ENCODE measurements around the gene MAMSTR.

Gene MAMSTR

DNA sequence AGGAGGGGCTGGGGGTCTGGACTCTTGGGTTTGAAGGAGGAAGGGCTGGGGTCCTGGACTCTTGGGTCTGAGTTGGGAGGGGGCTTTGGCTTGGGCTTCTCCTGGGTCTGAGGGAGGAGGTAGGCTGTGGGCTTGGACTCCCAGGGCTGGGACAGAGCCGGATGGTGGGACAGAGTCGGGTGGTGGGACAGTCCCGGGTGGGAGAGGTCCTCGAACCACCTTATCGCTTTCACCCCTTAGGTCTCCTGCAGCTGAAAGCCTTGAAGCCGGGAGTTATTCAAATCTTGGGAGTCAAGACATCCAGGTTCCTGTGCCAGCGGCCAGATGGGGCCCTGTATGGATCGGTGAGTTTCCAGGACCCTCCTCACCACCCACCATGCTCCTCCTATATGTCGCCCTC lies 37.2 kb upstream of the MAMSTR start:
- TF ChIP-seq, protein P1, sequence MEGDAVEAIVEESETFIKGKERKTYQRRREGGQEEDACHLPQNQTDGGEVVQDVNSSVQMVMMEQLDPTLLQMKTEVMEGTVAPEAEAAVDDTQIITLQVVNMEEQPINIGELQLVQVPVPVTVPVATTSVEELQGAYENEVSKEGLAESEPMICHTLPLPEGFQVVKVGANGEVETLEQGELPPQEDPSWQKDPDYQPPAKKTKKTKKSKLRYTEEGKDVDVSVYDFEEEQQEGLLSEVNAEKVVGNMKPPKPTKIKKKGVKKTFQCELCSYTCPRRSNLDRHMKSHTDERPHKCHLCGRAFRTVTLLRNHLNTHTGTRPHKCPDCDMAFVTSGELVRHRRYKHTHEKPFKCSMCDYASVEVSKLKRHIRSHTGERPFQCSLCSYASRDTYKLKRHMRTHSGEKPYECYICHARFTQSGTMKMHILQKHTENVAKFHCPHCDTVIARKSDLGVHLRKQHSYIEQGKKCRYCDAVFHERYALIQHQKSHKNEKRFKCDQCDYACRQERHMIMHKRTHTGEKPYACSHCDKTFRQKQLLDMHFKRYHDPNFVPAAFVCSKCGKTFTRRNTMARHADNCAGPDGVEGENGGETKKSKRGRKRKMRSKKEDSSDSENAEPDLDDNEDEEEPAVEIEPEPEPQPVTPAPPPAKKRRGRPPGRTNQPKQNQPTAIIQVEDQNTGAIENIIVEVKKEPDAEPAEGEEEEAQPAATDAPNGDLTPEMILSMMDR (IDR thresholded peaks at IDR 0.05; ENCODE audit: low read depth, low read length, missing control alignments) = no peak
- DNase-seq (ENCODE audit: low read depth) = no peak
- in situ Hi-C loops (cut with HindIII; ENCODE audit: low sequenced_read_pairs) = no loop called here
- H3K4me3 ChIP-seq (ENCODE audit: low read depth, low read length) = no peak overlapping the region

DNA sequence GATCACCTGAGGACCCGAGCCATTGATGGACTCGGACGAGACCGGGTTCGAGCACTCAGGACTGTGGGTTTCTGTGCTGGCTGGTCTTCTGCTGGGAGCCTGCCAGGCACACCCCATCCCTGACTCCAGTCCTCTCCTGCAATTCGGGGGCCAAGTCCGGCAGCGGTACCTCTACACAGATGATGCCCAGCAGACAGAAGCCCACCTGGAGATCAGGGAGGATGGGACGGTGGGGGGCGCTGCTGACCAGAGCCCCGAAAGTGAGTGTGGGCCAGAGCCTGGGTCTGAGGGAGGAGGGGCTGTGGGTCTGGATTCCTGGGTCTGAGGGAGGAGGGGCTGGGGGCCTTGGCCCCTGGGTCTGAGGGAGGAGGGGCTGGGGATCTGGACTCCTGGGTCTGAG lies 36.7 kb upstream of the MAMSTR start:
- TF ChIP-seq, protein P1 (IDR thresholded peaks at IDR 0.05; ENCODE audit: low read depth, low read length, missing control alignments) = no peak

DNA sequence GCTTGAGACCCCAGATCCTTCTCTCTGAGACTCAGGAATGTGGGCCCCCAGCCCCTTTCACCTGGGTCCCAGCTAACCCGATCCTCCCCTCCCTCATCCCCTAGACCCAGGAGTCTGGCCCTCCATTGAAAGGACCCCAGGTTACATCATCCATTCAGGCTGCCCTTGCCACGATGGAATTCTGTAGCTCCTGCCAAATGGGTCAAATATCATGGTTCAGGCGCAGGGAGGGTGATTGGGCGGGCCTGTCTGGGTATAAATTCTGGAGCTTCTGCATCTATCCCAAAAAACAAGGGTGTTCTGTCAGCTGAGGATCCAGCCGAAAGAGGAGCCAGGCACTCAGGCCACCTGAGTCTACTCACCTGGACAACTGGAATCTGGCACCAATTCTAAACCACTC lies 36.3 kb upstream of the MAMSTR start:
- H3K4me3 ChIP-seq (ENCODE audit: low read depth, low read length) = no peak overlapping the region
- no peak for DNase-seq (ENCODE audit: low read depth)
- TF ChIP-seq, protein P1 (IDR thresholded peaks at IDR 0.05; ENCODE audit: low read depth, low read length, missing control alignments) = no peak
- in situ Hi-C loops (cut with HindIII; ENCODE audit: low sequenced_read_pairs) = no loop called here

More for the DNA sequence above, 36.7 kb upstream of the MAMSTR start:
- no peak overlapping the region for H3K4me3 ChIP-seq (ENCODE audit: low read depth, low read length)
- DNase-seq (ENCODE audit: low read depth) = no peak
- in situ Hi-C loops (cut with HindIII; ENCODE audit: low sequenced_read_pairs) = no loop called here

DNA sequence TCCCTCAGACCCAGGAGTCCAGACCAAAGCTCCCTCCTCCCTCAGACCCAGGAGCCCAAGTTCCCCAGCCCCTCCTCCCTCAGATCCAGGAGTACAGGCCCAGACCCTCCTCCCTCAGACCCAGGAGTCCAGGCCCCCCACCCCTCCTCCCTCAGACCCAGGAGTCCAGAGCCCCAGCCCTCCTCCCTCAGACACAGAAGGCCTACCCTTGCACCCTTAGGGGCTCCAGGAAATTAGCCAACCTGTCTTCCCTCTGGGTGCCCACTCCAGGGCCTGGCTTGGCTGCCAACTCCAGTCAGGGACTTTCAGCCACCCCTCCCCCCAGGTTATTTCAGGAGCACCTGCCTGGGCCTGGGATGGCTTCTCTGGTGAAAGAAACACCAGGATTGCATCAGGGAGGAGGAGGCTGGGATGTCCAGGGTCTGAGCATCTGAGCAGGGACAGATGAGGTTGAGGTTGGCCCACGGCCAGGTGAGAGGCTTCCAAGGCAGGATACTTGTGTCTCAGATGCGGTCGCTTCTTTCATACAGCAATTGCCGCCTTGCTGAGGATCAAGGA lies 35.6 kb upstream of the MAMSTR start, which contains the start of gene FGF21:
TSS of gene FGF21 (plus strand) at position 441 of the 558 bp plus-strand sequence. CDS start 713 bp downstream, outside the sequence.
- DNase-seq (ENCODE audit: low read depth) = no peak
- H3K4me3 ChIP-seq (ENCODE audit: low read depth, low read length) = no peak within 1 kb of the TSS
- in situ Hi-C loops (cut with HindIII; ENCODE audit: low sequenced_read_pairs) = no loop called here
- TF ChIP-seq, protein P1 (IDR thresholded peaks at IDR 0.05; ENCODE audit: low read depth, low read length, missing control alignments) = no peak

DNA sequence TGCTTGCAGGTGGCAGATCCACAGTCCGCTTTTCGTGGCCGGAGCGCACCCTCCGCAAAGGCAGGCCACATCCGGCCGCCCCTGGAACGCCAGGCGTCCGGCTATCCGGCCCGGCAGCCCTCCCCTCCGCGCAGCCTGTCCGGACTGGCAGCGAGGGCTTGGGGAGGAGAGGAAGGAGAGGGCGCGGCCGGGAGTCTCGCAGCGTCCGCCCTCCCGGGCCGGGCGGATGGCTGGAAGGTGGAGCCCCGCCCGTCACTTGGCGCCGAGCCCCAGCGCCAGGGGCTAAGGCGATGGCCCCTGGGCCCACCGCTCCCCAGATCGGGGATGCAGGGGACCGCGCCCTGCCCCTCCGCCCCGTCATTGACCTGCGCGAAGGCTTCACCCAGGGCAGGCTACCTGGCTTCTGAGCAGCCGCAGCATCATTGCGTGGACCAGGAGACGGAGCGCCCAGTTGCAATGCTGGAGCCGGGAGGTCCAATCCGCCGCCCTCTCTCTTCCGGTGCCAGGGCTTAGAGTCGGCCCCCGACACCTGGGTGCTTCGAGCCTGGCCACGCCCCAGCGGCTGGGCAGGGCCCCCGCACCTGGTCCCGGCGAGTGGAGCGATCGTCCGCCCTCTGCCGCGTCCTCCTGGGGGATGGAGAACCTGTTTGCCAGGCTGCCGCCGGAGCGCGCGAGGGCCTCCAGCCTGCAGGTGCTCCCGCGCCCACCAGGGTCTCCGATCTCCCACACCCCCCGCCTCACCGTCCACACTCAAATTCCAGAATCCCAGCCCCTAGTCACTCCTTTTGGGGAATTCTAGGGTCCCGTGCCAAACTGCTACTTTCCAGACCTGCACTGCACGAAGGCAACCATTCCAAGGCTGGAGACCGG lies 33.2 kb upstream of the MAMSTR start, which contains the start of gene FUT1:
TSS of gene FUT1 (minus strand) at position 146 of the 870 bp plus-strand sequence. CDS start 1,360 bp downstream, outside the sequence.
- peak within 1 kb of the TSS; percentile 7 for H3K4me3 ChIP-seq (ENCODE audit: low read depth, low read length)
- no peak for DNase-seq (ENCODE audit: low read depth)
- TF ChIP-seq, protein P1 (IDR thresholded peaks at IDR 0.05; ENCODE audit: low read depth, low read length, missing control alignments) = peak; percentile 14
- in situ Hi-C loops (cut with HindIII; ENCODE audit: low sequenced_read_pairs) = no loop called here

DNA sequence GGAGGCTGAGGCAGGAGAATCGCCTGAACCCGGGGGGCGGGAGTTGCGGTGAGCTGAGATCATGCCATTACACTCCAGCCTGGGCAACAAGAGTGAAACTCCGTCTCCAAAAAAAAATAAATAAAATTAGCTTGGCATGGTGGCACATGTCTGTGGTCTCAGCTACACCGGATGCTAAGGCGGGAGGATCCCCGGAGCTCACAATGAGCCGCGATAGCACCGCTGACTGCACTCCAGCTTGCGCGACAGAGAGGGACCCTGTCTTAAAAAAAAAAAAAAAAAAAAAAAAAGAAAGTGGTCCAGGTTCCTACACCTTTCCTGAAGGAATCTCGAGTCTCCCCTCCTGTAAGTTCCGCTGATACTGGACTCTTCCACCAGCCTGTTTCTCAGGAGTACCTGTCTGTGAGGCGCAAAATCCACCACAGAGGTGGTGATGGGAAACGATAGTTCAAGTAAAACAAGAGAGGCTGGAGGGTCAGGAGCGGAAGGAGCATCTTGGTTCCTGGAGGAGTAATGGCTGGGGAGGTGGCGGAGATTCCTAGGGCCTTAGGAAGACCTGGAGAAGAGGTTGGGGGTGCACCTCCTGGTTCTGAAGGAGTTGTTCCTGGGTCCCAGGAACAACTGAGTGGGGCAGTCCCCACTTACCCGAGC lies 32.4 kb upstream of the MAMSTR start:
- H3K4me3 ChIP-seq (ENCODE audit: low read depth, low read length) = peak overlapping the region; percentile 7
- TF ChIP-seq, protein P1 (IDR thresholded peaks at IDR 0.05; ENCODE audit: low read depth, low read length, missing control alignments) = no peak
- in situ Hi-C loops (cut with HindIII; ENCODE audit: low sequenced_read_pairs) = no loop called here
- no peak for DNase-seq (ENCODE audit: low read depth)

Data from astrocyte of the cerebellum (primary cell).